ENCODE data around the gene SCEL. TPM values are rescaled to one million over a fixed set of nuclear protein-coding genes. Genes with fewer than 3 reads are reported as not detected.

The SCEL gene
- total and polyA plus RNA-seq, 2 of the 4 experiments (the other 2 are of a cell fraction): not detected

GRCh38 chr13:77584106-77584505 is 48.6 kb downstream of the SCEL start:
- Histone ChIP-seq H3K14ac (replicated peaks; ENCODE audit: low read depth, low read length) (no peak overlapping the region), H2BK5ac (ENCODE audit: low read depth, low read length, poor library complexity, severe bottlenecking) (no peak overlapping the region), H3K23ac (ENCODE audit: low read depth, low read length) (no peak overlapping the region), H3K4me1 (ENCODE audit: control insufficient read depth, insufficient read depth, low read length) (no peaks in the 10 kb centered on the region), H4K5ac (ENCODE audit: low read depth, low read length) (no peak overlapping the region), H3K27ac (ENCODE audit: insufficient read depth, low read length) (no peak overlapping the region), H3K4ac (ENCODE audit: low read depth, low read length) (no peak overlapping the region), H2BK20ac (ENCODE audit: low read depth, low read length) (no peak overlapping the region), H3K9me1 (ENCODE audit: insufficient read depth, low read length) (no peaks in the 10 kb centered on the region), H3K4me3 (ENCODE audit: insufficient read depth, low read depth, low read length) (no peak overlapping the region), H2AK5ac (ENCODE audit: low read depth, low read length) (no peak overlapping the region), H3K27me3 (ENCODE audit: control insufficient read depth, insufficient read depth, low read length) (no peaks in the 10 kb centered on the region), H2BK120ac (ENCODE audit: low read depth, low read length) (no peak overlapping the region), H3K9ac (ENCODE audit: low read depth, low read length) (no peak overlapping the region), H3K56ac (ENCODE audit: extremely low read depth, insufficient read depth, low read length) (no peak overlapping the region), H3K4me2 (ENCODE audit: low read depth, low read length) (no peak overlapping the region), H2AK9ac (replicated peaks; ENCODE audit: low read depth, low read length, poor library complexity) (no peak overlapping the region), H3K18ac (ENCODE audit: low read depth, low read length) (no peak overlapping the region), H3K9me3 (ENCODE audit: control insufficient read depth, insufficient read depth, low read length) (no peaks in the 10 kb centered on the region), H4K8ac (ENCODE audit: low read depth in 2 of 2, low read length in 2 of 2) (no peak overlapping the region), H4K20me1 (ENCODE audit: insufficient read depth, low read length) (no peaks in the 10 kb centered on the region), H2BK15ac (ENCODE audit: low read depth, low read length) (no peak overlapping the region), H3K36me3 (ENCODE audit: control insufficient read depth, insufficient read depth, low read length) (no peaks in the 10 kb centered on the region), H2AFZ (replicated peaks; ENCODE audit: low read length, poor library complexity) (no peak overlapping the region), H3K79me1 (ENCODE audit: low read depth in 1 of 2, low read length in 2 of 2) (no peaks in the 10 kb centered on the region), H4K91ac (ENCODE audit: insufficient read depth, low read depth, low read length) (no peak overlapping the region)
- intact Hi-C loops (cut with micrococcal nuclease): no loop called here
- dilution Hi-C loops (cut with HindIII; ENCODE audit: low sequenced_read_pairs, unreplicated experiment): no loop called here
- DNase-seq (no peak), ATAC-seq (ENCODE audit: low read depth) (no peak)
- TF ChIP-seq FOS (IDR thresholded peaks at IDR 0.05; ENCODE audit: low read depth, low read length) (no peak), CHD1 (IDR thresholded peaks at IDR 0.05; ENCODE audit: low read depth, low read length) (no peak), RFX5 (IDR thresholded peaks at IDR 0.05; ENCODE audit: low read depth, low read length) (no peak), RAD21 (IDR thresholded peaks at IDR 0.05; ENCODE audit: low read length) (no peak), SMC3 (IDR thresholded peaks at IDR 0.05; ENCODE audit: low read depth, low read length) (no peak), CTCF (conservative IDR thresholded peaks at IDR 0.05; ENCODE audit: low read depth, low read length) (no peak), ELK1 (IDR thresholded peaks at IDR 0.05; ENCODE audit: borderline replicate concordance, low read depth, low read length) (no peak), MXI1 (IDR thresholded peaks at IDR 0.05; ENCODE audit: borderline replicate concordance, low read depth, low read length) (no peak), MAFK (IDR thresholded peaks at IDR 0.05; ENCODE audit: low read depth, low read length) (no peak), CEBPB (IDR thresholded peaks at IDR 0.05; ENCODE audit: low read depth, low read length) (no peak), POLR2A (IDR thresholded peaks at IDR 0.05; ENCODE audit: low read depth, low read length) (no peak), RCOR1 (IDR thresholded peaks at IDR 0.05; ENCODE audit: insufficient replicate concordance, low read length) (no peak), BHLHE40 (IDR thresholded peaks at IDR 0.05; ENCODE audit: low read depth, low read length) (no peak), USF2 (IDR thresholded peaks at IDR 0.05; ENCODE audit: low read depth, low read length) (no peak), MAZ (IDR thresholded peaks at IDR 0.05; ENCODE audit: borderline replicate concordance, low read depth, low read length) (no peak), NFE2L2 (IDR thresholded peaks at IDR 0.05; ENCODE audit: low read depth, low read length) (no peak)
- ChIA-PET POLR2A (ENCODE audit: unreplicated experiment) (no interaction called here), CTCF (no interaction called here)
- in situ Hi-C loops (cut with MboI; ENCODE audit: low sequenced_read_pairs): no loop called here
- BruUV-seq (replicated peaks): no TSS peak
- 0% methylated on average over 1 of the region's 7 CpGs; no CpG with 5 or more reads in 1 of the 2 experiments for WGBS, 2 experiments (ENCODE audit: extremely low coverage in 2 of 2, insufficient read length in 1 of 2)

Measured in IMR-90 (cell line).